ENCODE data around the gene FER1L5. TPM values are rescaled to one million over a fixed set of nuclear protein-coding genes. Genes with fewer than 3 reads are reported as not detected.

FER1L5 gene
- total RNA-seq, 1 experiment from 2014 or later = 0.09 TPM

DNA sequence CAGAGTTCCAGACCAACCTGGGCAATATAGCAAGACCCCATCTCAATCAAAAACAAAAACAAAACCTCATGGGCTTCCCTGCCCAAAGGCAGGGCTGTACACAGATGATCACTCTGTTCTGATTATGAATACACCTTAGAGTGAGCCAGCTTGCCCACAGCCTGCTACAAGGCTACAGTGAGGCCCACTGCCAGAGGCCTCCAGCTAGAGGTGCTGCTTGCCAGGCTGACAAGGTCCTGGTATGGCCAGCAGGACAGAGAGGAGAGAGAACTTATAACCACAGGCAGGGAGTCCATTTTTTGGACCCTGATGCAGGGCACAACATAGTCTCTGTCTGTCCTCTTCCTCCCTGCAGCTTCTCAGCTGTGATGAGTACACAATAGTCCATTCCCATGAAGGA is 46.0 kb upstream of the FER1L5 start:
- ChIA-PET CTCF (no interaction called here), POLR2A (ENCODE audit: unreplicated experiment) (no interaction called here)
- Histone ChIP-seq H3K79me2 (ENCODE audit: low read depth) (no peaks in the 10 kb centered on the region), H3K36me3 (ENCODE audit: low read depth) (peaks cover 67% of the 10 kb centered on the region), H3K4me1 (replicated peaks; ENCODE audit: insufficient read depth) (no peaks in the 10 kb centered on the region), H3K4me3 (no peak overlapping the region), H3K4me2 (no peak overlapping the region), H3K9me2 (ENCODE audit: insufficient read depth) (no peaks in the 10 kb centered on the region), H3K9me3 (ENCODE audit: insufficient read depth, low read depth) (no peaks in the 10 kb centered on the region), H3K27ac (no peak overlapping the region), H2AFZ (no peak overlapping the region), H3K27me3 (ENCODE audit: insufficient read depth, low read depth) (no peaks in the 10 kb centered on the region), H3F3A (ENCODE audit: insufficient read depth, low read depth) (no peaks in the 10 kb centered on the region), H4K20me1 (ENCODE audit: insufficient read depth) (no peaks in the 10 kb centered on the region; the same call in 1 of the 2 replicates)
- no peak for DNase-seq
- no peak for TF ChIP-seq EZH2 (IDR thresholded peaks at IDR 0.05; ENCODE audit: low read depth)
- TF ChIP-seq, protein P1, sequence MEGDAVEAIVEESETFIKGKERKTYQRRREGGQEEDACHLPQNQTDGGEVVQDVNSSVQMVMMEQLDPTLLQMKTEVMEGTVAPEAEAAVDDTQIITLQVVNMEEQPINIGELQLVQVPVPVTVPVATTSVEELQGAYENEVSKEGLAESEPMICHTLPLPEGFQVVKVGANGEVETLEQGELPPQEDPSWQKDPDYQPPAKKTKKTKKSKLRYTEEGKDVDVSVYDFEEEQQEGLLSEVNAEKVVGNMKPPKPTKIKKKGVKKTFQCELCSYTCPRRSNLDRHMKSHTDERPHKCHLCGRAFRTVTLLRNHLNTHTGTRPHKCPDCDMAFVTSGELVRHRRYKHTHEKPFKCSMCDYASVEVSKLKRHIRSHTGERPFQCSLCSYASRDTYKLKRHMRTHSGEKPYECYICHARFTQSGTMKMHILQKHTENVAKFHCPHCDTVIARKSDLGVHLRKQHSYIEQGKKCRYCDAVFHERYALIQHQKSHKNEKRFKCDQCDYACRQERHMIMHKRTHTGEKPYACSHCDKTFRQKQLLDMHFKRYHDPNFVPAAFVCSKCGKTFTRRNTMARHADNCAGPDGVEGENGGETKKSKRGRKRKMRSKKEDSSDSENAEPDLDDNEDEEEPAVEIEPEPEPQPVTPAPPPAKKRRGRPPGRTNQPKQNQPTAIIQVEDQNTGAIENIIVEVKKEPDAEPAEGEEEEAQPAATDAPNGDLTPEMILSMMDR (conservative IDR thresholded peaks at IDR 0.05) = no peak
- BruUV-seq (replicated peaks) = no TSS peak
- intact Hi-C loops (cut with micrococcal nuclease; ENCODE audit: unreplicated experiment) = no loop called here

DNA sequence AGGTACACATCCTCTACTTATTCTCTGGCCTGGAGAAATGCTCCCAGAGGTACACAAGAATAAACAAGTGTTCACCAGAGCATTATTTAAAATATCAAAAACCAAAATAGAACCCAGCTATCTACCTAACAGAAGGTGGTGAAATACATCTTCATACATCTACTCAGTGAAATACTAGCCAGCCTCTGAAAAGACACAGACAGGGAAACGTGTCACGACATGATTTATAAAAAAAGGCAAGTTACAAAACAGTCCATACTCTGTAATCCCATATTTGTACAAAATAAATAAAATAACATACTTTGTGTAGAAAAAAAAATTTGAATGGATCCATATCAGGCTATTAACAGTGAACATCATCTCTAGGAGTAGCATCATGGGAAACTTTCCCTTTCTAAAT is 42.6 kb upstream of the FER1L5 start:
- H3F3A ChIP-seq (ENCODE audit: insufficient read depth, low read depth) = no peaks in the 10 kb centered on the region
- no peak for DNase-seq
- no peaks in the 10 kb centered on the region for H3K79me2 ChIP-seq (ENCODE audit: low read depth)
- ChIA-PET CTCF (no interaction called here), POLR2A (ENCODE audit: unreplicated experiment) (no interaction called here)
- no peak overlapping the region for H3K27ac ChIP-seq
- H3K27me3 ChIP-seq (ENCODE audit: insufficient read depth, low read depth) = no peaks in the 10 kb centered on the region
- H3K4me3 ChIP-seq = no peak overlapping the region
- no TSS peak for BruUV-seq (replicated peaks)
- no peaks in the 10 kb centered on the region for H3K9me3 ChIP-seq (ENCODE audit: insufficient read depth, low read depth)
- no peak overlapping the region for H3K4me2 ChIP-seq
- H4K20me1 ChIP-seq (ENCODE audit: insufficient read depth) = no peaks in the 10 kb centered on the region; the same call in 1 of the 2 replicates
- H3K36me3 ChIP-seq (ENCODE audit: low read depth) = peaks cover 79% of the 10 kb centered on the region
- H3K9me2 ChIP-seq (ENCODE audit: insufficient read depth) = no peaks in the 10 kb centered on the region
- intact Hi-C loops (cut with micrococcal nuclease; ENCODE audit: unreplicated experiment) = loop anchor here (5.0 kb wide), 1 partner anchor 202 kb away; no protein-coding TSS in a partner anchor
- TF ChIP-seq, protein P1 (conservative IDR thresholded peaks at IDR 0.05) = no peak
- TF ChIP-seq EZH2 (IDR thresholded peaks at IDR 0.05; ENCODE audit: low read depth) = no peak
- no peaks in the 10 kb centered on the region for H3K4me1 ChIP-seq (replicated peaks; ENCODE audit: insufficient read depth)
- no peak overlapping the region for H2AFZ ChIP-seq

DNA sequence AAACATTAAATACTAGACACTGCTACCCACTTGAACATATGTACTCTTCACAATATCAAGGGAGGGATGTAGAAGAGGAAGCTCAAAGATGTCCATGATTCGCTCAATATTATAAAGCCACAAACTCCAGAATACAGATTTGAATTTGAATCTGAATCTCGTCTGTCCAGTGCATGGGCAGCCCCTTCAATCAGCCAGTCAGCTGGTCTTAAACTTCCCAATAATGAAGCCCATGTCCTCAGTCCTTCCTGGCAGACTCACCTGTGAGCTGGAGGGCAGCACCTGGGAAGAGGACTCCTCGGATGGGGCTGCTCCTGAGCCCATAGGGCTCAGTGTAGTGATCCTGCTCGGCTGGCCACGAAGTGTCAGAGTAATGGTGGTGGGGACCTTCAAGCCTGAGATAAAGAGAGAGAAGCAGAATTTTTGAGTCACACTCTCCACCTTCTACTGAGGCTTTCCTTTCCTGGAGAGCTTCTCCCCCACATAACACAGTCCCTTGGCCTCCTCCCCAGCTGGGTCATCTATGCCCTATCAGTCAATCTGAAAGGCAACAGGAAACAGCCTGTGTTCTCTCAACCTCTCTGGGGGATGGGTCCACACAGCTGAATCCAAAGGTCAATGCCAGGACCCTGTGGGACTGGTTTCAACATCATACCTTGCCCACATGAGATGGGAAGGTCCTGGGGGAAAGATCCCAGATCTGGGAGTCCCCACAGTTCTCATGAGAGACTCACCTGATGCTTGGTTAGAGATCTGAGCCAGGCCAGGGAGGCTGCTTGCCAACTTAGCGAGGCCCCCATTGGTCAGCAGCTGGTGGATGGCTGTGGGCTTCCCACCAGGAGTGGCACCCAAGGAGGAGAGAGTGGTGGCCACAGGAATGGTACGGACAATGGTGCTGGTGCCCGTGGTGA is 40.9 kb upstream of the FER1L5 start:
- no peaks in the 10 kb centered on the region for H3K27me3 ChIP-seq (ENCODE audit: insufficient read depth, low read depth)
- CTCF ChIA-PET = no interaction called here
- H3K4me2 ChIP-seq = no peak overlapping the region
- no peaks in the 10 kb centered on the region for H4K20me1 ChIP-seq (ENCODE audit: insufficient read depth)
- no peaks in the 10 kb centered on the region for H3K79me2 ChIP-seq (ENCODE audit: low read depth)
- peaks cover 81% of the 10 kb centered on the region for H3K36me3 ChIP-seq (ENCODE audit: low read depth)
- H3K9me3 ChIP-seq (ENCODE audit: insufficient read depth, low read depth) = no peaks in the 10 kb centered on the region
- no peak for DNase-seq
- no TSS peak for BruUV-seq (replicated peaks)
- no peak overlapping the region for H2AFZ ChIP-seq
- TF ChIP-seq, protein P1 (conservative IDR thresholded peaks at IDR 0.05) = no peak
- H3F3A ChIP-seq (ENCODE audit: insufficient read depth, low read depth) = no peaks in the 10 kb centered on the region
- H3K9me2 ChIP-seq (ENCODE audit: insufficient read depth) = no peaks in the 10 kb centered on the region
- no peaks in the 10 kb centered on the region for H3K4me1 ChIP-seq (replicated peaks; ENCODE audit: insufficient read depth)
- no peak overlapping the region for H3K27ac ChIP-seq
- intact Hi-C loops (cut with micrococcal nuclease; ENCODE audit: unreplicated experiment) = loop anchor here (5.0 kb wide), 1 partner anchor 201 kb away; no protein-coding TSS in a partner anchor
- no peak overlapping the region for H3K4me3 ChIP-seq
- POLR2A ChIA-PET (ENCODE audit: unreplicated experiment) = no interaction called here

Measured in PC-9 (cell line).